Fibroblast of lung (primary cell): ENCODE data around the gene CYTH1.

Experiments
- CTCF ChIP-seq, 2 donors: IDR thresholded peaks in 1 of 2; conservative IDR thresholded peaks in 1 of 2; 1 replicate in 1 of 2; 2 replicates in 1 of 2; pipeline ENCODE4 v1.5.1; 2011 to 2012; ENCODE audit warnings: low read length in 2 of 2, control low read depth in 1 of 2, inconsistent platforms in 1 of 2, low read depth in 1 of 2, mild to moderate bottlenecking in 1 of 2
- EZH2 ChIP-seq: IDR thresholded peaks from 2 replicates; pipeline ENCODE4 v1.5.1; 2012; ENCODE audit warnings: low read length, control low read depth, mild to moderate bottlenecking; ENCODE audit errors: missing control alignments

GRCh38 chr17:78726513-78726912 is 55.6 kb downstream of the CYTH1 start:
- TF ChIP-seq CTCF (conservative IDR thresholded peaks at IDR 0.05 in 1 of 2, IDR thresholded peaks at IDR 0.05 in 1 of 2; ENCODE audit: low read depth in 1 of 2, low read length in 2 of 2) (no peak), EZH2 (no peak)
